Colon (tissue), 2 donors: Measurements from ENCODE around the gene SEC61G.

Experiments
- FAIRE-seq: peaks from 2 replicates; lab custom pipeline; 2012; peaks lifted over from hg19 to GRCh38; lab: Jason Lieb, UNC
- donor health status: control.
- donor health status: control.

The SEC61G gene

GRCh38 chr7:54764861-54765260 is 5.8 kb upstream of the SEC61G start:
- no peak for FAIRE-seq

- FAIRE-seq = no peak
These were observed 1.3 kb downstream of the SEC61G start for GRCh38 chr7:54757711-54758110.

DNA sequence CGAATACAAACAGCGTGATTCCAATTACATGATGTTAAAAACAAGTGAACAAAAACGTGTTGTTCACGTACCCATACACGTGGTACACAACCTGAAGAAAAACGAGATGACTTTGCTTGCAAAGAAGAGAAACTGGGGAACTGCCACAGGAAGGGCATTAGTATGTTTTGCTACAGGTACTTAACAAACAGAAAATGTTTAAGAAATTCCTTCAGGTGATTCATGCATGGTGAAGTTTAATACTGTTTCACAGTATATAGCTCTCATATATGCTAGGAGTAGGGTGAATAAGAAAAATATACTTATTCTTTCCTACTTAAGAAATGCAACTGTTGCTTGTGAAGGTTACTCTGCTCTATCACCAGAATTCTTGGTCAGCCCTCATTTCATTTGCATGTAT is 9.8 kb downstream of the SEC61G start:
- no peak for FAIRE-seq

DNA sequence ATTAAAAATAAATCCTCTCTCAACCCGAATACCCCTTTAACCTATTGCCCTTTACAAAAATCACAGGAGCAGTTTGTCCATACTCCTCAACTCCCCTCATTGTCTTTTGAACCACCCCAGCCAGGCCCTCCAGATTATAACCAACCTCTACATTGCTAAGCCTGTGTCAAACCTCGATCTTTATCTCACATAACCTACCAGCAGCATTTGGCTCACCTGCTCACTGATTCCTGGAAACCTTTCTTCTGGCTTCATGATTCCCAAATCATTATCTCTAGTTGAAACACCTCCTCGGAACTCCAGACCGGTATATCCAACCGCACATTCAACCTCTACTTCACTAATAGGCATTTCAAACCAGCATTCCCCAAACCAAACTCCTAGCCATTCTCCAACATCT is 11.8 kb downstream of the SEC61G start:
- no peak for FAIRE-seq

DNA sequence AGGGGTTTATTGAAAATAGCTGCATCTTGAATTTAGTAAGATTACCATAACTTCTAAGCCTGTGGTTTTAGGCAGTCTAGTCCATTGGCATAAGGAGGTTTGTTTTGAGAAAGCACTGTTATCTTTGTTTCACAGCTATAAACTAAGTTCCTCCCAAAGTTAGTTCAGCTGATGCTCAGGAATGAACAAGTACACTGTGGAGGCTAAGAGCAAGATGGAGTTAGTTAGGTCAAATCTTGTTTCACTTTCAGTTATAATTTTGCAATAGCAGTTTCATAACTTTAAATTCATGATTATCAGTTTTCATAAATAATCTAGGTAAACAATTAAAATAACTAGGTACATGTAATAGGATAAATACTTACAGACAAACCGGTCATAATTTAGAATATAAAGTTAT is 15.4 kb downstream of the SEC61G start:
- no peak for FAIRE-seq

GRCh38 chr7:54738737-54739136 is 20.3 kb downstream of the SEC61G start:
- FAIRE-seq = no peak

- no peak for FAIRE-seq
These were observed 29.9 kb downstream of the SEC61G start for GRCh38 chr7:54729107-54729506.

GRCh38 chr7:54728411-54728810 is 30.6 kb downstream of the SEC61G start:
- no peak for FAIRE-seq

GRCh38 chr7:54725255-54725654 is 33.8 kb downstream of the SEC61G start:
- FAIRE-seq = no peak

DNA sequence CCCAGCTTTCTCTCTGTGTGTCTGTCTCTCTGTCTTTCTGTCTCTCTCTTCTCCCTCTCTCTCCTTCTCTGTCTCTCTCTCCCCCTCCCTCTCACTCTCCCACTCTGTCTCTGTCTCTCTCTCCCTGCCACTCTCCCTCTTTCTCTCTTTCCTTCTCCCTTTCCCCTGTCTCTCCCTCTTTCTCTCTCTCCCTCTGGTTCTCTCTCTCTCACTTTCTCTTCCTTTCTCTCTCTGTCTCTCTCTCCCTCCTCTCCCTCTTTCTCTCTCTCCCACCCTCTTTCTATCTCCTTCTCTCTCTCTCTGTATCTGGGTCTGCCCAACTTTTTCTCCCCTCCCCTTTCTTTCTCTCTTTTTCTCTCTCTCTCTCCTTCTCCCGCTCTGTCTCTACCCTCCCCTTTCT is 36.5 kb downstream of the SEC61G start:
- FAIRE-seq = no peak

GRCh38 chr7:54722026-54722425 is 37.0 kb downstream of the SEC61G start:
- FAIRE-seq = no peak

GRCh38 chr7:54719974-54720373 is 39.0 kb downstream of the SEC61G start:
- no peak for FAIRE-seq

GRCh38 chr7:54719425-54719824 is 39.6 kb downstream of the SEC61G start:
- FAIRE-seq = no peak

DNA sequence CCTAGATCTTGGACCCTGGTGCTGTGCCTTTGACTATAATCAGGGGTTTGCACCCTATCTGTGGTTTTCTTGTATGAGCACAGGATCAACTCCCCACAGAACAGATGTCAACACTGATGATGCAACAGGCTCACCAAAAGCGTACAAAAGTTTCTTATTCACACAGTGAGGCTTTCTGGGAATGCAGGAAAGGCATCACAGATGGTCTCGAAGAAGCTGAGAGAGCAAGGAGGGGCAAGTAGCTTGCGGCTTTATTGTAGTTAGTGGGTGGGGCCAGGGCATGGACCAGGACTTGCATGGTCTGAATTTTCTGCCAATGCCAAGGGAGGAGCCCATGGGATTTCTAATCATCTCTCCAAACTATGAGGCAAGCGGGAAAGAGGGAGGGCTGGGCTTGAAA is 46.2 kb downstream of the SEC61G start:
- FAIRE-seq = no peak

- no peak for FAIRE-seq
These were observed 47.0 kb downstream of the SEC61G start for GRCh38 chr7:54711900-54712595.

- FAIRE-seq = no peak
These were observed 49.7 kb downstream of the SEC61G start for GRCh38 chr7:54709283-54709682.

- FAIRE-seq = no peak
These were observed 53.6 kb downstream of the SEC61G start for GRCh38 chr7:54705436-54705835.

- FAIRE-seq = no peak
These were observed 54.2 kb downstream of the SEC61G start for GRCh38 chr7:54704851-54705250.
